Measurements from ENCODE around the gene DEK. TPM values are rescaled to one million over a fixed set of nuclear protein-coding genes. Genes with fewer than 3 reads are reported as not detected.
A peak's percentile ranks its signal among the peaks of the same experiment; 100 is the strongest.

DEK gene
- total RNA-seq, 1 experiment from 2014 or later, result 204 TPM

DNA sequence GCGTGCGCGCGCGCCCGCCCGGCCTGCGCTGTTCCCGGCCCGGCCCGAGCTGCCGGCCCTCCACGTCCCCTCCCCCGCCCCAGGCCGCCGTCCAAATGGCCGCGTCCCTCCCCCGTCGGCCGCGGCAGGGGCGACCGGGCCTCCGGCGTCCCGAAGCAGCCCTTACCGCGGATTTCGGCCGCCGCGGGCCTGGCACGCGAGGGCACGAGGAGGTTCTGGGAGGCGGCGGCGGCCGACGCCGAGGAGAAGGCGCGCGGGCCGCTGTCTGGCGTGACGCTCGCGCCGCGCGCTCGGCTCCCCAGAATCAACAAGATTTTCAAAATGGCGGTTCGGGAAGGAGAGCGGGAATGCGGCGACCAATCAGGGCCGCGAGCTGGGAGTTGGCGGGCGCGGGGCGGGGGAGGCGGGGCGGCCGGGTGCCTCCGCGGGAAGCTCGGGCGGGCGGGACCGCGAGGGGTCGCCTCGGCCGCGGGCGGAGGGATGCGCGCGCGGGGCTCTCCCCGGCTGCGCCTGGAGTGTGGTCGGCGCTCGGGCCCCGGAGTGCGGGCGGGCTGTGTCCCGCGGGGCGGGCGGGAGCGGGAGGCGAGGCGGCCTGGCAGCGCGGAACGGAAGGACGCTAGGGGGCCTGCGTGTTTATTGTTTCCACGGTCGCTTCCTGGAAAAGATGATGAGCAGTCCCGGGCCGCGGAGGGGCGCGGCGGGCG, at the start of gene DEK (continued):
- TF ChIP-seq, protein P1, sequence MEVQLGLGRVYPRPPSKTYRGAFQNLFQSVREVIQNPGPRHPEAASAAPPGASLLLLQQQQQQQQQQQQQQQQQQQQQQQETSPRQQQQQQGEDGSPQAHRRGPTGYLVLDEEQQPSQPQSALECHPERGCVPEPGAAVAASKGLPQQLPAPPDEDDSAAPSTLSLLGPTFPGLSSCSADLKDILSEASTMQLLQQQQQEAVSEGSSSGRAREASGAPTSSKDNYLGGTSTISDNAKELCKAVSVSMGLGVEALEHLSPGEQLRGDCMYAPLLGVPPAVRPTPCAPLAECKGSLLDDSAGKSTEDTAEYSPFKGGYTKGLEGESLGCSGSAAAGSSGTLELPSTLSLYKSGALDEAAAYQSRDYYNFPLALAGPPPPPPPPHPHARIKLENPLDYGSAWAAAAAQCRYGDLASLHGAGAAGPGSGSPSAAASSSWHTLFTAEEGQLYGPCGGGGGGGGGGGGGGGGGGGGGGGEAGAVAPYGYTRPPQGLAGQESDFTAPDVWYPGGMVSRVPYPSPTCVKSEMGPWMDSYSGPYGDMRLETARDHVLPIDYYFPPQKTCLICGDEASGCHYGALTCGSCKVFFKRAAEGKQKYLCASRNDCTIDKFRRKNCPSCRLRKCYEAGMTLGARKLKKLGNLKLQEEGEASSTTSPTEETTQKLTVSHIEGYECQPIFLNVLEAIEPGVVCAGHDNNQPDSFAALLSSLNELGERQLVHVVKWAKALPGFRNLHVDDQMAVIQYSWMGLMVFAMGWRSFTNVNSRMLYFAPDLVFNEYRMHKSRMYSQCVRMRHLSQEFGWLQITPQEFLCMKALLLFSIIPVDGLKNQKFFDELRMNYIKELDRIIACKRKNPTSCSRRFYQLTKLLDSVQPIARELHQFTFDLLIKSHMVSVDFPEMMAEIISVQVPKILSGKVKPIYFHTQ (CRISPR knock-in tag; IDR thresholded peaks at IDR 0.05), result no peak
- TF ChIP-seq CREB1 (CRISPR knock-in tag; IDR thresholded peaks at IDR 0.05) (no peak), RELA (CRISPR knock-in tag; IDR thresholded peaks at IDR 0.05; ENCODE audit: borderline replicate concordance) (no peak), GABPB1 (CRISPR knock-in tag; IDR thresholded peaks at IDR 0.05) (0 out of 2 replicates have a peak, but pooled peaks have one; percentile 7), MYBL2 (CRISPR knock-in tag; IDR thresholded peaks at IDR 0.05) (0 out of 2 replicates have a peak, but pooled peaks have one; percentile 19), ZNF423 (CRISPR knock-in tag; IDR thresholded peaks at IDR 0.05) (no peak), ZNF671 (CRISPR knock-in tag; IDR thresholded peaks at IDR 0.05) (no peak), SMAD4 (CRISPR knock-in tag; IDR thresholded peaks at IDR 0.05) (no peak), TCF7 (CRISPR knock-in tag; IDR thresholded peaks at IDR 0.05; ENCODE audit: low read depth) (peak; percentile 73; the same call in 1 of the 2 replicates), ZNF317 (CRISPR knock-in tag; IDR thresholded peaks at IDR 0.05; ENCODE audit: borderline replicate concordance, low read depth) (no peak), IRF2 (CRISPR knock-in tag; IDR thresholded peaks at IDR 0.05; ENCODE audit: borderline replicate concordance, low read depth) (0 out of 2 replicates have a peak, but pooled peaks have one; percentile 40), ELF4 (CRISPR knock-in tag; IDR thresholded peaks at IDR 0.05; ENCODE audit: low read depth) (0 out of 2 replicates have a peak, but pooled peaks have one; percentile 2), FOXK1 (CRISPR knock-in tag; IDR thresholded peaks at IDR 0.05) (peak; percentile 75), RORB (CRISPR knock-in tag; IDR thresholded peaks at IDR 0.05) (no peak), ZNF219 (CRISPR knock-in tag; IDR thresholded peaks at IDR 0.05; ENCODE audit: borderline replicate concordance) (no peak), TP53 (CRISPR knock-in tag; IDR thresholded peaks at IDR 0.05) (no peak), ZNF396 (CRISPR knock-in tag; IDR thresholded peaks at IDR 0.05; ENCODE audit: borderline replicate concordance) (no peak)
- TF ChIP-seq, protein P2, sequence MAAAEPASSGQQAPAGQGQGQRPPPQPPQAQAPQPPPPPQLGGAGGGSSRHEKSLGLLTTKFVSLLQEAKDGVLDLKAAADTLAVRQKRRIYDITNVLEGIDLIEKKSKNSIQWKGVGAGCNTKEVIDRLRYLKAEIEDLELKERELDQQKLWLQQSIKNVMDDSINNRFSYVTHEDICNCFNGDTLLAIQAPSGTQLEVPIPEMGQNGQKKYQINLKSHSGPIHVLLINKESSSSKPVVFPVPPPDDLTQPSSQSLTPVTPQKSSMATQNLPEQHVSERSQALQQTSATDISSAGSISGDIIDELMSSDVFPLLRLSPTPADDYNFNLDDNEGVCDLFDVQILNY (CRISPR knock-in tag; IDR thresholded peaks at IDR 0.05), result peak; percentile 89
- TF ChIP-seq, protein P3, sequence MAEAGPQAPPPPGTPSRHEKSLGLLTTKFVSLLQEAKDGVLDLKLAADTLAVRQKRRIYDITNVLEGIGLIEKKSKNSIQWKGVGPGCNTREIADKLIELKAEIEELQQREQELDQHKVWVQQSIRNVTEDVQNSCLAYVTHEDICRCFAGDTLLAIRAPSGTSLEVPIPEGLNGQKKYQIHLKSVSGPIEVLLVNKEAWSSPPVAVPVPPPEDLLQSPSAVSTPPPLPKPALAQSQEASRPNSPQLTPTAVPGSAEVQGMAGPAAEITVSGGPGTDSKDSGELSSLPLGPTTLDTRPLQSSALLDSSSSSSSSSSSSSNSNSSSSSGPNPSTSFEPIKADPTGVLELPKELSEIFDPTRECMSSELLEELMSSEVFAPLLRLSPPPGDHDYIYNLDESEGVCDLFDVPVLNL (CRISPR knock-in tag; IDR thresholded peaks at IDR 0.05; ENCODE audit: borderline replicate concordance, low read depth), result peak; percentile 91; the same call in 1 of the 2 replicates
- TF ChIP-seq, protein P4, sequence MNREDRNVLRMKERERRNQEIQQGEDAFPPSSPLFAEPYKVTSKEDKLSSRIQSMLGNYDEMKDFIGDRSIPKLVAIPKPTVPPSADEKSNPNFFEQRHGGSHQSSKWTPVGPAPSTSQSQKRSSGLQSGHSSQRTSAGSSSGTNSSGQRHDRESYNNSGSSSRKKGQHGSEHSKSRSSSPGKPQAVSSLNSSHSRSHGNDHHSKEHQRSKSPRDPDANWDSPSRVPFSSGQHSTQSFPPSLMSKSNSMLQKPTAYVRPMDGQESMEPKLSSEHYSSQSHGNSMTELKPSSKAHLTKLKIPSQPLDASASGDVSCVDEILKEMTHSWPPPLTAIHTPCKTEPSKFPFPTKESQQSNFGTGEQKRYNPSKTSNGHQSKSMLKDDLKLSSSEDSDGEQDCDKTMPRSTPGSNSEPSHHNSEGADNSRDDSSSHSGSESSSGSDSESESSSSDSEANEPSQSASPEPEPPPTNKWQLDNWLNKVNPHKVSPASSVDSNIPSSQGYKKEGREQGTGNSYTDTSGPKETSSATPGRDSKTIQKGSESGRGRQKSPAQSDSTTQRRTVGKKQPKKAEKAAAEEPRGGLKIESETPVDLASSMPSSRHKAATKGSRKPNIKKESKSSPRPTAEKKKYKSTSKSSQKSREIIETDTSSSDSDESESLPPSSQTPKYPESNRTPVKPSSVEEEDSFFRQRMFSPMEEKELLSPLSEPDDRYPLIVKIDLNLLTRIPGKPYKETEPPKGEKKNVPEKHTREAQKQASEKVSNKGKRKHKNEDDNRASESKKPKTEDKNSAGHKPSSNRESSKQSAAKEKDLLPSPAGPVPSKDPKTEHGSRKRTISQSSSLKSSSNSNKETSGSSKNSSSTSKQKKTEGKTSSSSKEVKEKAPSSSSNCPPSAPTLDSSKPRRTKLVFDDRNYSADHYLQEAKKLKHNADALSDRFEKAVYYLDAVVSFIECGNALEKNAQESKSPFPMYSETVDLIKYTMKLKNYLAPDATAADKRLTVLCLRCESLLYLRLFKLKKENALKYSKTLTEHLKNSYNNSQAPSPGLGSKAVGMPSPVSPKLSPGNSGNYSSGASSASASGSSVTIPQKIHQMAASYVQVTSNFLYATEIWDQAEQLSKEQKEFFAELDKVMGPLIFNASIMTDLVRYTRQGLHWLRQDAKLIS (CRISPR knock-in tag; IDR thresholded peaks at IDR 0.05; ENCODE audit: borderline replicate concordance), result no peak
- TF ChIP-seq, protein P5, sequence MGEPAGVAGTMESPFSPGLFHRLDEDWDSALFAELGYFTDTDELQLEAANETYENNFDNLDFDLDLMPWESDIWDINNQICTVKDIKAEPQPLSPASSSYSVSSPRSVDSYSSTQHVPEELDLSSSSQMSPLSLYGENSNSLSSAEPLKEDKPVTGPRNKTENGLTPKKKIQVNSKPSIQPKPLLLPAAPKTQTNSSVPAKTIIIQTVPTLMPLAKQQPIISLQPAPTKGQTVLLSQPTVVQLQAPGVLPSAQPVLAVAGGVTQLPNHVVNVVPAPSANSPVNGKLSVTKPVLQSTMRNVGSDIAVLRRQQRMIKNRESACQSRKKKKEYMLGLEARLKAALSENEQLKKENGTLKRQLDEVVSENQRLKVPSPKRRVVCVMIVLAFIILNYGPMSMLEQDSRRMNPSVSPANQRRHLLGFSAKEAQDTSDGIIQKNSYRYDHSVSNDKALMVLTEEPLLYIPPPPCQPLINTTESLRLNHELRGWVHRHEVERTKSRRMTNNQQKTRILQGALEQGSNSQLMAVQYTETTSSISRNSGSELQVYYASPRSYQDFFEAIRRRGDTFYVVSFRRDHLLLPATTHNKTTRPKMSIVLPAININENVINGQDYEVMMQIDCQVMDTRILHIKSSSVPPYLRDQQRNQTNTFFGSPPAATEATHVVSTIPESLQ (CRISPR knock-in tag; IDR thresholded peaks at IDR 0.05), result no peak
- TF ChIP-seq, protein P6, sequence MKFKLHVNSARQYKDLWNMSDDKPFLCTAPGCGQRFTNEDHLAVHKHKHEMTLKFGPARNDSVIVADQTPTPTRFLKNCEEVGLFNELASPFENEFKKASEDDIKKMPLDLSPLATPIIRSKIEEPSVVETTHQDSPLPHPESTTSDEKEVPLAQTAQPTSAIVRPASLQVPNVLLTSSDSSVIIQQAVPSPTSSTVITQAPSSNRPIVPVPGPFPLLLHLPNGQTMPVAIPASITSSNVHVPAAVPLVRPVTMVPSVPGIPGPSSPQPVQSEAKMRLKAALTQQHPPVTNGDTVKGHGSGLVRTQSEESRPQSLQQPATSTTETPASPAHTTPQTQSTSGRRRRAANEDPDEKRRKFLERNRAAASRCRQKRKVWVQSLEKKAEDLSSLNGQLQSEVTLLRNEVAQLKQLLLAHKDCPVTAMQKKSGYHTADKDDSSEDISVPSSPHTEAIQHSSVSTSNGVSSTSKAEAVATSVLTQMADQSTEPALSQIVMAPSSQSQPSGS (CRISPR knock-in tag; IDR thresholded peaks at IDR 0.05; ENCODE audit: borderline replicate concordance, low read depth), result no peak
- TF ChIP-seq, protein P7, sequence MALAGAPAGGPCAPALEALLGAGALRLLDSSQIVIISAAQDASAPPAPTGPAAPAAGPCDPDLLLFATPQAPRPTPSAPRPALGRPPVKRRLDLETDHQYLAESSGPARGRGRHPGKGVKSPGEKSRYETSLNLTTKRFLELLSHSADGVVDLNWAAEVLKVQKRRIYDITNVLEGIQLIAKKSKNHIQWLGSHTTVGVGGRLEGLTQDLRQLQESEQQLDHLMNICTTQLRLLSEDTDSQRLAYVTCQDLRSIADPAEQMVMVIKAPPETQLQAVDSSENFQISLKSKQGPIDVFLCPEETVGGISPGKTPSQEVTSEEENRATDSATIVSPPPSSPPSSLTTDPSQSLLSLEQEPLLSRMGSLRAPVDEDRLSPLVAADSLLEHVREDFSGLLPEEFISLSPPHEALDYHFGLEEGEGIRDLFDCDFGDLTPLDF (CRISPR knock-in tag; IDR thresholded peaks at IDR 0.05), result no peak
- TF ChIP-seq, protein P8, sequence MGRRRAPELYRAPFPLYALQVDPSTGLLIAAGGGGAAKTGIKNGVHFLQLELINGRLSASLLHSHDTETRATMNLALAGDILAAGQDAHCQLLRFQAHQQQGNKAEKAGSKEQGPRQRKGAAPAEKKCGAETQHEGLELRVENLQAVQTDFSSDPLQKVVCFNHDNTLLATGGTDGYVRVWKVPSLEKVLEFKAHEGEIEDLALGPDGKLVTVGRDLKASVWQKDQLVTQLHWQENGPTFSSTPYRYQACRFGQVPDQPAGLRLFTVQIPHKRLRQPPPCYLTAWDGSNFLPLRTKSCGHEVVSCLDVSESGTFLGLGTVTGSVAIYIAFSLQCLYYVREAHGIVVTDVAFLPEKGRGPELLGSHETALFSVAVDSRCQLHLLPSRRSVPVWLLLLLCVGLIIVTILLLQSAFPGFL (CRISPR knock-in tag; IDR thresholded peaks at IDR 0.05; ENCODE audit: borderline replicate concordance), result no peak
